B cell (primary cell): ENCODE results near the gene NUBPL. TPM values are rescaled to one million over a fixed set of nuclear protein-coding genes. Genes with fewer than 3 reads are reported as not detected.

Source experiments
- ATAC-seq: fragments of 200-7000 bp; cut with Tn5 transposase; one replicate; pipeline ENCODE4 v1.10.0; 2021; ENCODE audit warnings: low read depth, mild to moderate bottlenecking, moderate number of reproducible peaks, moderate library complexity
- CTCF ChIA-PET: fragments of 350-600 bp; sonication (Branson Sonifier 250); formaldehyde crosslinking; loops from one replicate; lab custom pipeline; 2021; ENCODE audit warnings: antibody characterized with exemption, inconsistent platforms; lab: Charles Lee
- POLR2A ChIA-PET: fragments of 350-600 bp; sonication (Branson Sonifier 250); formaldehyde crosslinking; loops from one replicate; lab custom pipeline; 2021; ENCODE audit warnings: antibody characterized with exemption; lab: Charles Lee
- DNase-seq: peaks from one replicate; pipeline ENCODE4 v3.0.0; 2013
- H2AFZ ChIP-seq: 2 replicates; pipeline ENCODE4 v1.6.1; 2012; ENCODE audit warnings: mild to moderate bottlenecking, low read depth, low read length; ENCODE audit not compliant: insufficient read depth, poor library complexity, severe bottlenecking
- H3K27ac ChIP-seq, 2 donors: 1 replicate in 1 of 2; 2 replicates in 1 of 2; pipeline ENCODE4 v1.5.1; 2012 to 2013; ENCODE audit warnings: low read length in 2 of 2, mild to moderate bottlenecking in 2 of 2, moderate library complexity in 1 of 2
- H3K27me3 ChIP-seq, 4 experiments: fragments of 200-600 bp in 1 of 4; sonication (generic) in 1 of 4; replicated peaks in 1 of 4; 1 replicate in 2 of 4; 2 replicates in 2 of 4; pipeline versions ENCODE4 v1.6.1 to v1.7.0; 2013 to 2016; ENCODE audit warnings: low read length in 3 of 4, mild to moderate bottlenecking in 2 of 4, mixed read lengths in 1 of 4, moderate library complexity in 1 of 4; ENCODE audit not compliant: insufficient read depth in 4 of 4, control insufficient read depth in 3 of 4; ENCODE audit errors: control extremely low read depth in 1 of 4
- H3K36me3 ChIP-seq, 2 experiments: replicated peaks in 1 of 2; 1 replicate in 1 of 2; 2 replicates in 1 of 2; pipeline versions ENCODE4 v1.6.1 to v1.7.1; 2013; ENCODE audit warnings: low read length in 1 of 2; ENCODE audit not compliant: insufficient read depth in 2 of 2, control insufficient read depth in 1 of 2; ENCODE audit errors: control extremely low read depth in 1 of 2, extremely low read depth in 1 of 2
- H3K4me1 ChIP-seq, 2 donors: fragments of 200-600 bp in 1 of 2; sonication (generic) in 1 of 2; 1 replicate in 1 of 2; 2 replicates in 1 of 2; pipeline versions ENCODE4 v1.5.1 to v1.6.1; 2013 to 2017; ENCODE audit warnings: low read length in 2 of 2; ENCODE audit not compliant: control insufficient read depth in 2 of 2, insufficient read depth in 2 of 2
- H3K4me2 ChIP-seq: replicated peaks from 2 replicates; pipeline ENCODE3; 2012; ENCODE audit warnings: mild to moderate bottlenecking, low read depth, low read length; ENCODE audit not compliant: poor library complexity, severe bottlenecking
- H3K4me3 ChIP-seq, 5 experiments: fragments of 200-600 bp in 1 of 5; sonication (generic) in 1 of 5; 1 replicate in 3 of 5; 2 replicates in 2 of 5; pipeline versions ENCODE4 v1.5.1 to v1.7.0; 2011 to 2016; ENCODE audit warnings: low read length in 4 of 5, mild to moderate bottlenecking in 4 of 5, low read depth in 2 of 5, control low read depth in 1 of 5, moderate library complexity in 1 of 5; ENCODE audit not compliant: insufficient read depth in 1 of 5; ENCODE audit errors: control extremely low read depth in 1 of 5, extremely low read depth in 1 of 5
- H3K79me2 ChIP-seq: fragments of 200-600 bp; sonication (generic); one replicate; pipeline ENCODE4 v1.6.0; 2016; ENCODE audit warnings: low read length; ENCODE audit not compliant: control insufficient read depth, insufficient read depth
- H3K9ac ChIP-seq: fragments of 200-600 bp; sonication (generic); 2 replicates; pipeline ENCODE4 v1.6.1; 2017; ENCODE audit warnings: mild to moderate bottlenecking, low read length, moderate library complexity
- H3K9me3 ChIP-seq, 3 donors: one replicate each; pipeline versions ENCODE4 v1.6.1 to v1.7.1; 2013; ENCODE audit warnings: low read length in 2 of 3; ENCODE audit not compliant: control insufficient read depth in 2 of 3, insufficient read depth in 1 of 3; ENCODE audit errors: control extremely low read depth in 1 of 3
- H4K20me1 ChIP-seq: 2 replicates; pipeline ENCODE4 v1.6.0; 2012; ENCODE audit warnings: mild to moderate bottlenecking, low read length; ENCODE audit not compliant: insufficient read depth, control insufficient read depth, poor library complexity, severe bottlenecking
- H3K27ac Mint-ChIP-seq: one replicate; pipeline ENCODE4 v1.8.0; 2021; ENCODE audit warnings: mixed read lengths
- H3K27me3 Mint-ChIP-seq: one replicate; pipeline ENCODE4 v1.8.0; 2021; ENCODE audit warnings: mixed read lengths
- H3K4me1 Mint-ChIP-seq: one replicate; pipeline ENCODE4 v1.8.0; 2021; ENCODE audit warnings: mixed read lengths
- H3K4me3 Mint-ChIP-seq: one replicate; pipeline ENCODE4 v1.8.0; 2021; ENCODE audit warnings: mixed read lengths
- H3K9me3 Mint-ChIP-seq: one replicate; pipeline ENCODE4 v1.8.0; 2022; ENCODE audit warnings: mixed read lengths; ENCODE audit not compliant: insufficient read depth
- EZH2 ChIP-seq: IDR thresholded peaks from 2 replicates; pipeline ENCODE4 v1.6.1; 2012; ENCODE audit warnings: borderline replicate concordance, low read depth, mild to moderate bottlenecking, moderate library complexity, low read length; ENCODE audit not compliant: insufficient read depth, poor library complexity, severe bottlenecking
- WGBS: methylation state at CpG from one replicate; pipeline ENCODE4 v1.1.5; 2013; ENCODE audit warnings: missing lambda C conversion rate; ENCODE audit not compliant: insufficient coverage; 5-methylcytosine and 5-hydroxymethylcytosine counted together
- intact Hi-C: fragments of 100-400 bp; cut with micrococcal nuclease; formaldehyde crosslinking; loops from one replicate; pipeline ENCODE4 v1.10.0; 2022
- polyA plus RNA-seq: library from polyadenylated mRNA; depleted of rRNA; stranded (reverse); fragments of >200 nt; gene quantifications from 2 replicates; pipeline ENCODE4 v1.2.3, GENCODE V29; 2012
- total RNA-seq, 2 donors: library from RNA; stranded (reverse); fragments of 120-200 nt in 1 of 2; gene quantifications; 1 replicate in 1 of 2; 2 replicates in 1 of 2; pipeline versions ENCODE4 v1.2.3 to v1.2.4, GENCODE V29; 2013 to 2022
- TF ChIP-seq, protein P1 (sequence below): fragments of 200-600 bp; IDR thresholded peaks from one replicate; pipeline ENCODE4 v1.8.0; 2022; ENCODE audit warnings: antibody characterized with exemption, mild to moderate bottlenecking

NUBPL gene
- total and polyA plus RNA-seq, 2 donors (not counting 1 experiment from before 2014, with no cell fraction given): 1.9 to 14.2 TPM

DNA sequence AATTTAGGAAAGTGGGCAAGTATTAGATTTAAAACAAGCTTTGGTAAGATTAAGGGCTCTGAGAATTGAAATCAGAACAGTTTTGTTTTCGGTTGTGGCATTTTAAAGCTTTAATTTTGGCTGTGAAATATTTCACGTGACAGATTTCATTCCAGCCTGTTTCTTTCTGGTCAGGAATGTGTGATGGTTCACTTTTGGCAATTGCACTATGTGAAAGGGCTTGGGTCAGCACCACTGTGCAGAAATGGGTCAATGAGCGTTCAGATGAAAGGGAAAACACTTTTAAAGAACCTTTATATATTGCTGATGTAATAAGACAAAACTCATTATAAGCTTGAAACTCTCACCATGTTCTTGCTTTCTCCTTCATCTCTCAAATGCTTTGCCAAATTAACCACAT is 17.1 kb downstream of the NUBPL start:
- WGBS: 50% methylated on average over 2 of the region's 3 CpGs
- no peak overlapping the region for H3K4me2 ChIP-seq
- H3K4me3 ChIP-seq: no peak overlapping the region
- H3K27me3 Mint-ChIP-seq: no peaks in the 10 kb centered on the region
- H3K9me3 ChIP-seq: no peaks in the 10 kb centered on the region
- peaks cover 0 to 5% of the 10 kb centered on the region in 2 experiments for H3K36me3 ChIP-seq
- no peaks in the 10 kb centered on the region for H3K79me2 ChIP-seq
- H3K27me3 ChIP-seq: no peaks in the 10 kb centered on the region
- no peaks in the 10 kb centered on the region for H4K20me1 ChIP-seq
- TF ChIP-seq EZH2: no peak
- TF ChIP-seq, protein P1, sequence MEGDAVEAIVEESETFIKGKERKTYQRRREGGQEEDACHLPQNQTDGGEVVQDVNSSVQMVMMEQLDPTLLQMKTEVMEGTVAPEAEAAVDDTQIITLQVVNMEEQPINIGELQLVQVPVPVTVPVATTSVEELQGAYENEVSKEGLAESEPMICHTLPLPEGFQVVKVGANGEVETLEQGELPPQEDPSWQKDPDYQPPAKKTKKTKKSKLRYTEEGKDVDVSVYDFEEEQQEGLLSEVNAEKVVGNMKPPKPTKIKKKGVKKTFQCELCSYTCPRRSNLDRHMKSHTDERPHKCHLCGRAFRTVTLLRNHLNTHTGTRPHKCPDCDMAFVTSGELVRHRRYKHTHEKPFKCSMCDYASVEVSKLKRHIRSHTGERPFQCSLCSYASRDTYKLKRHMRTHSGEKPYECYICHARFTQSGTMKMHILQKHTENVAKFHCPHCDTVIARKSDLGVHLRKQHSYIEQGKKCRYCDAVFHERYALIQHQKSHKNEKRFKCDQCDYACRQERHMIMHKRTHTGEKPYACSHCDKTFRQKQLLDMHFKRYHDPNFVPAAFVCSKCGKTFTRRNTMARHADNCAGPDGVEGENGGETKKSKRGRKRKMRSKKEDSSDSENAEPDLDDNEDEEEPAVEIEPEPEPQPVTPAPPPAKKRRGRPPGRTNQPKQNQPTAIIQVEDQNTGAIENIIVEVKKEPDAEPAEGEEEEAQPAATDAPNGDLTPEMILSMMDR: no peak
- H2AFZ ChIP-seq: no peak overlapping the region
- intact Hi-C loops: no loop called here
- no peaks in the 10 kb centered on the region for H3K4me1 Mint-ChIP-seq
- H3K27ac ChIP-seq: no peak overlapping the region
- H3K4me3 Mint-ChIP-seq: no peak overlapping the region
- H3K9me3 Mint-ChIP-seq: no peaks in the 10 kb centered on the region
- ChIA-PET POLR2A (no interaction called here), CTCF (no interaction called here)
- ATAC-seq (no peak), DNase-seq (no peak)
- no peaks in the 10 kb centered on the region for H3K4me1 ChIP-seq
- no peak overlapping the region for H3K9ac ChIP-seq
- no peak overlapping the region for H3K27ac Mint-ChIP-seq

DNA sequence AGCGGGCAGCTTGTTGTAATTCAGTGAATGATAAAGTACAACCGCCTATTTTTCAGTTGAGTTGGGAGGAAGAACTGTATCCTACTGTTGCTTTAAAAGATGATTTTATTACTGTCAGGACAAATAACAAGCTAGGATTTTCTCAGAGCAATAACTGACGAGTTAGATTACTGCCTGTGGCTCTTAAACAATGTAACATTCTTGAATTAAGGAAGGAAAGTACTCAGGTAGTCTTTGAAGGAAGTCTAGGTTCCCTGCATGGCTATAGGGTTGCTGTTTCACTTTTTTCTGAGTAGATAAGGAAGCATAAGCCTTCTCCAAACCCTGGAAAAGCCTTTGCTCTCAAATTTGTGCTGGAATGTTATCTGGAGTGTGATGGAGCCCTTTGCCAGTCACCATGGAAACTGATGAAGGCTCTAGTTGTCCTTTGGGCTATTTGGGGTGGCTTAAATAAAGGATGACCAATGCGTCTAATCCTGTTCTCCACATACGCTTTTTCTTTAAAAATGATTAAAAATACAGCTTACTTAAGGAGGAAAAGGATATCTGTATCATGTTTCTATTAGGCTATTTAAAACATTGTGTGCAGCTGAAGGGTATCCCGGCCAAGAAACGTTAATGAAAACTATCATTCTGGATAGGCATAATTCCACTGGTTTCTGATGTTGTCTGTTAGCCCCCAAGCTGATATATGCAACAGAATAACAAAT is 17.7 kb downstream of the NUBPL start:
- H2AFZ ChIP-seq: no peak overlapping the region
- no peak overlapping the region for H3K4me2 ChIP-seq
- CTCF ChIA-PET: no interaction called here
- Mint-ChIP-seq H3K27me3 (no peaks in the 10 kb centered on the region), H3K4me1 (no peaks in the 10 kb centered on the region), H3K27ac (no peak overlapping the region), H3K4me3 (no peak overlapping the region), H3K9me3 (no peaks in the 10 kb centered on the region)
- H3K36me3 ChIP-seq: peaks cover 0 to 5% of the 10 kb centered on the region in 2 experiments
- H3K27ac ChIP-seq: no peak overlapping the region
- ATAC-seq (no peak), DNase-seq (no peak)
- 100% methylated on average over 1 of the region's 7 CpGs for WGBS
- POLR2A ChIA-PET: no interaction called here
- intact Hi-C loops: no loop called here
- no peaks in the 10 kb centered on the region for H3K9me3 ChIP-seq
- no peaks in the 10 kb centered on the region for H3K27me3 ChIP-seq
- H3K4me3 ChIP-seq: no peak overlapping the region
- no peak for TF ChIP-seq EZH2
- TF ChIP-seq, protein P1: no peak
- H3K4me1 ChIP-seq: no peaks in the 10 kb centered on the region
- no peaks in the 10 kb centered on the region for H4K20me1 ChIP-seq
- H3K9ac ChIP-seq: no peak overlapping the region
- H3K79me2 ChIP-seq: no peaks in the 10 kb centered on the region
